ENCODE results near the gene PDE4D. TPM values are rescaled to one million over a fixed set of nuclear protein-coding genes. Genes with fewer than 3 reads are reported as not detected.

Gene PDE4D
- total RNA-seq, 5 donors from 2014 or later (not counting 1 experiment from before 2014, with no cell fraction given) = 45.1 to 136 (median 64.9) TPM

- Mint-ChIP-seq H3K36me3 (no peaks in the 10 kb centered on the region), H3K4me1 (no peaks in the 10 kb centered on the region), H3K9me3 (no peaks in the 10 kb centered on the region), H3K27me3 (peaks cover 5 to 15% of the 10 kb centered on the region in 2 donors), H3K27ac (no peak overlapping the region), H3K4me3 (no peak overlapping the region)
- H3K36me3 ChIP-seq (ENCODE audit: control insufficient read depth in 2 of 2, extremely low read depth in 1 of 2, insufficient read depth in 1 of 2, low read length in 1 of 2) = no peaks in the 10 kb centered on the region
- H3K4me1 ChIP-seq (ENCODE audit: control insufficient read depth in 1 of 2, extremely low read depth in 1 of 2, insufficient read depth in 2 of 2, low read length in 2 of 2) = no peaks in the 10 kb centered on the region
- no peak overlapping the region for H3K4me3 ChIP-seq (ENCODE audit: control insufficient read depth in 1 of 2, extremely low read depth in 1 of 2, low read length in 1 of 2)
- H3K27ac ChIP-seq (ENCODE audit: low read length) = no peak overlapping the region
- ChIA-PET POLR2A (no interaction called here), CTCF (interaction anchor here in 1 of 2 donors (0.9 to 1.9 kb wide), 2 partner anchors 9 to 23 kb away, joined by 3 to 4 read pairs; no protein-coding TSS in a partner anchor)
- DNase-seq = no peak
- no peak for ATAC-seq (replicated peaks in 1 of 4)
- 60% methylated on average over 1 of the region's 6 CpGs for WGBS (ENCODE audit: insufficient coverage)
- no peaks in the 10 kb centered on the region for H3K27me3 ChIP-seq (replicated peaks in 1 of 2; ENCODE audit: control insufficient read depth in 2 of 2, extremely low read depth in 1 of 2, insufficient read depth in 2 of 2, low read length in 1 of 2)
- no peaks in the 10 kb centered on the region for H3K9me3 ChIP-seq
Observed at GRCh38 chr5:59816654-59817300, 76.7 kb downstream of the PDE4D start.

- Mint-ChIP-seq H3K9me3 (no peaks in the 10 kb centered on the region), H3K4me3 (no peak overlapping the region), H3K27ac (no peak overlapping the region), H3K27me3 (peaks cover 14 to 21% of the 10 kb centered on the region in 2 donors), H3K36me3 (no peaks in the 10 kb centered on the region), H3K4me1 (peaks cover 2 to 6% (median 4%) of the 10 kb centered on the region in 3 donors)
- ATAC-seq (replicated peaks in 1 of 4) (no peak), DNase-seq (no peak)
- Histone ChIP-seq H3K36me3 (ENCODE audit: control insufficient read depth in 2 of 2, extremely low read depth in 1 of 2, insufficient read depth in 1 of 2, low read length in 1 of 2) (no peaks in the 10 kb centered on the region), H3K27me3 (replicated peaks in 1 of 2; ENCODE audit: control insufficient read depth in 2 of 2, extremely low read depth in 1 of 2, insufficient read depth in 2 of 2, low read length in 1 of 2) (peaks cover 0 to 3% of the 10 kb centered on the region in 2 experiments), H3K4me1 (ENCODE audit: control insufficient read depth in 1 of 2, extremely low read depth in 1 of 2, insufficient read depth in 2 of 2, low read length in 2 of 2) (peaks cover 0 to 3% of the 10 kb centered on the region in 2 experiments), H3K9me3 (no peaks in the 10 kb centered on the region), H3K27ac (ENCODE audit: low read length) (no peak overlapping the region), H3K4me3 (ENCODE audit: control insufficient read depth in 1 of 2, extremely low read depth in 1 of 2, low read length in 1 of 2) (no peak overlapping the region)
- ChIA-PET POLR2A (no interaction called here), CTCF (no interaction called here)
- 67% methylated on average over 1 of the region's 2 CpGs for WGBS (ENCODE audit: insufficient coverage)
Observed at GRCh38 chr5:59814537-59814872, 79.0 kb downstream of the PDE4D start.

- Mint-ChIP-seq H3K27ac (no peak overlapping the region), H3K4me3 (no peak overlapping the region), H3K9me3 (no peaks in the 10 kb centered on the region), H3K36me3 (no peaks in the 10 kb centered on the region), H3K27me3 (peaks cover 14 to 17% of the 10 kb centered on the region in 2 donors), H3K4me1 (peaks cover 2 to 6% (median 4%) of the 10 kb centered on the region in 3 donors)
- H3K4me1 ChIP-seq (ENCODE audit: control insufficient read depth in 1 of 2, extremely low read depth in 1 of 2, insufficient read depth in 2 of 2, low read length in 2 of 2) = peaks cover 0 to 3% of the 10 kb centered on the region in 2 experiments
- DNase-seq (peak in 1 of 35 experiments; percentile 39), ATAC-seq (replicated peaks in 1 of 4) (peak in 1 of 4 experiments; percentile 32)
- H3K27ac ChIP-seq (ENCODE audit: low read length) = no peak overlapping the region
- ChIA-PET CTCF (no interaction called here), POLR2A (no interaction called here)
- no peaks in the 10 kb centered on the region for H3K9me3 ChIP-seq
- peaks cover 0 to 3% of the 10 kb centered on the region in 2 experiments for H3K27me3 ChIP-seq (replicated peaks in 1 of 2; ENCODE audit: control insufficient read depth in 2 of 2, extremely low read depth in 1 of 2, insufficient read depth in 2 of 2, low read length in 1 of 2)
- H3K4me3 ChIP-seq (ENCODE audit: control insufficient read depth in 1 of 2, extremely low read depth in 1 of 2, low read length in 1 of 2) = no peak overlapping the region
- WGBS (ENCODE audit: insufficient coverage) = no CpG with 5 or more reads among the region's 8 CpGs
- H3K36me3 ChIP-seq (ENCODE audit: control insufficient read depth in 2 of 2, extremely low read depth in 1 of 2, insufficient read depth in 1 of 2, low read length in 1 of 2) = no peaks in the 10 kb centered on the region
Observed at GRCh38 chr5:59813761-59814536, 79.6 kb downstream of the PDE4D start.

- Histone ChIP-seq H3K4me1 (ENCODE audit: control insufficient read depth in 1 of 2, extremely low read depth in 1 of 2, insufficient read depth in 2 of 2, low read length in 2 of 2) (peaks cover 0 to 3% of the 10 kb centered on the region in 2 experiments), H3K36me3 (ENCODE audit: control insufficient read depth in 2 of 2, extremely low read depth in 1 of 2, insufficient read depth in 1 of 2, low read length in 1 of 2) (no peaks in the 10 kb centered on the region), H3K27ac (ENCODE audit: low read length) (no peak overlapping the region), H3K27me3 (replicated peaks in 1 of 2; ENCODE audit: control insufficient read depth in 2 of 2, extremely low read depth in 1 of 2, insufficient read depth in 2 of 2, low read length in 1 of 2) (peaks cover 0 to 3% of the 10 kb centered on the region in 2 experiments), H3K9me3 (no peaks in the 10 kb centered on the region), H3K4me3 (ENCODE audit: control insufficient read depth in 1 of 2, extremely low read depth in 1 of 2, low read length in 1 of 2) (no peak overlapping the region)
- Mint-ChIP-seq H3K9me3 (no peaks in the 10 kb centered on the region), H3K27me3 (peaks cover 13 to 17% of the 10 kb centered on the region in 2 donors), H3K36me3 (no peaks in the 10 kb centered on the region), H3K4me1 (peaks cover 2 to 6% (median 4%) of the 10 kb centered on the region in 3 donors), H3K27ac (no peak overlapping the region), H3K4me3 (no peak overlapping the region)
- CTCF ChIA-PET = interaction anchor here (0.6 to 2.7 kb wide), 11 partner anchors 9 to 865 kb away, joined by 3 to 13 read pairs (median 4); no protein-coding TSS in a partner anchor
- POLR2A ChIA-PET = no interaction called here
- peak in 33 of 35 experiments; percentile 8 to 79 (median 31) for DNase-seq
- peak; percentile 43 to 65 (median 59) for ATAC-seq (replicated peaks in 1 of 4)
- WGBS (ENCODE audit: insufficient coverage) = 21% methylated on average over 5 of the region's 14 CpGs
Observed at GRCh38 chr5:59810041-59810440, 83.5 kb downstream of the PDE4D start.

- no peak overlapping the region for H3K27ac Mint-ChIP-seq
- CTCF ChIA-PET = interaction anchor here (0.6 to 1.0 kb wide), 4 partner anchors 9 to 1154 kb away, joined by 3 to 4 read pairs (median 3); no protein-coding TSS in a partner anchor
- H3K4me1 Mint-ChIP-seq = peaks cover 2 to 6% (median 4%) of the 10 kb centered on the region in 3 donors
- ATAC-seq (replicated peaks in 1 of 4) (no peak), DNase-seq (no peak)
- peaks cover 0 to 3% of the 10 kb centered on the region in 2 experiments for H3K27me3 ChIP-seq (replicated peaks in 1 of 2; ENCODE audit: control insufficient read depth in 2 of 2, extremely low read depth in 1 of 2, insufficient read depth in 2 of 2, low read length in 1 of 2)
- no peak overlapping the region for H3K4me3 ChIP-seq (ENCODE audit: control insufficient read depth in 1 of 2, extremely low read depth in 1 of 2, low read length in 1 of 2)
- peaks cover 13 to 17% of the 10 kb centered on the region in 2 donors for H3K27me3 Mint-ChIP-seq
- H3K36me3 ChIP-seq (ENCODE audit: control insufficient read depth in 2 of 2, extremely low read depth in 1 of 2, insufficient read depth in 1 of 2, low read length in 1 of 2) = no peaks in the 10 kb centered on the region
- H3K9me3 ChIP-seq = no peaks in the 10 kb centered on the region
- H3K27ac ChIP-seq (ENCODE audit: low read length) = no peak overlapping the region
- WGBS (ENCODE audit: insufficient coverage) = 100% methylated on average over 1 of the region's 3 CpGs
- peaks cover 0 to 3% of the 10 kb centered on the region in 2 experiments for H3K4me1 ChIP-seq (ENCODE audit: control insufficient read depth in 1 of 2, extremely low read depth in 1 of 2, insufficient read depth in 2 of 2, low read length in 2 of 2)
- H3K36me3 Mint-ChIP-seq = no peaks in the 10 kb centered on the region
- POLR2A ChIA-PET = interaction anchor here in 1 of 2 donors (0.6 kb wide), 1 partner anchor 24 kb away, joined by 4 read pairs; no protein-coding TSS in a partner anchor
- no peak overlapping the region for H3K4me3 Mint-ChIP-seq
- H3K9me3 Mint-ChIP-seq = no peaks in the 10 kb centered on the region
Observed at GRCh38 chr5:59807806-59808205, 85.7 kb downstream of the PDE4D start.

GRCh38 chr5:59800347-59800893, 93.1 kb downstream of the PDE4D start:
- H3K27ac Mint-ChIP-seq = no peak overlapping the region
- POLR2A ChIA-PET = no interaction called here
- WGBS (ENCODE audit: insufficient coverage) = no CpG with 5 or more reads among the region's 1 CpG
- H3K27me3 ChIP-seq (replicated peaks in 1 of 2; ENCODE audit: control insufficient read depth in 2 of 2, extremely low read depth in 1 of 2, insufficient read depth in 2 of 2, low read length in 1 of 2) = no peaks in the 10 kb centered on the region
- peaks cover 3% of the 10 kb centered on the region in 2 donors for H3K27me3 Mint-ChIP-seq
- no peak overlapping the region for H3K4me3 Mint-ChIP-seq
- no peaks in the 10 kb centered on the region for H3K36me3 ChIP-seq (ENCODE audit: control insufficient read depth in 2 of 2, extremely low read depth in 1 of 2, insufficient read depth in 1 of 2, low read length in 1 of 2)
- CTCF ChIA-PET = interaction anchor here (0.5 to 2.7 kb wide), 24 partner anchors 10 to 1228 kb away, joined by 3 to 13 read pairs (median 3); no protein-coding TSS in a partner anchor
- no peak for DNase-seq
- ATAC-seq (replicated peaks in 1 of 4) = peak in 1 of 4 experiments; percentile 5
- no peaks in the 10 kb centered on the region for H3K9me3 Mint-ChIP-seq
- no peaks in the 10 kb centered on the region for H3K9me3 ChIP-seq
- H3K4me3 ChIP-seq (ENCODE audit: control insufficient read depth in 1 of 2, extremely low read depth in 1 of 2, low read length in 1 of 2) = no peak overlapping the region
- peaks cover 0 to 7% of the 10 kb centered on the region in 2 experiments for H3K4me1 ChIP-seq (ENCODE audit: control insufficient read depth in 1 of 2, extremely low read depth in 1 of 2, insufficient read depth in 2 of 2, low read length in 2 of 2)
- H3K4me1 Mint-ChIP-seq = no peaks in the 10 kb centered on the region
- no peak overlapping the region for H3K27ac ChIP-seq (ENCODE audit: low read length)
- no peaks in the 10 kb centered on the region for H3K36me3 Mint-ChIP-seq
